H1 (cell line): ENCODE results near the gene MMD.

Experiments
- CTCF ChIP-seq, 3 experiments: IDR thresholded peaks; 1 replicate in 2 of 3; 2 replicates in 1 of 3; pipeline versions ENCODE4 v1.5.1 to v1.6.1; 2011; ENCODE audit warnings: low read length in 3 of 3, mild to moderate bottlenecking in 3 of 3, inconsistent platforms in 2 of 3, low read depth in 1 of 3, moderate library complexity in 1 of 3; ENCODE audit not compliant: insufficient read depth in 1 of 3; ENCODE audit errors: control extremely low read depth in 1 of 3
- EGR1 ChIP-seq: IDR thresholded peaks from 2 replicates; pipeline ENCODE4 v1.6.1; 2011; ENCODE audit warnings: low read depth, low read length, borderline replicate concordance
- KDM5A ChIP-seq: fragments of 200-600 bp; IDR thresholded peaks from 2 replicates; pipeline ENCODE4 v1.7.1; 2012; ENCODE audit warnings: mild to moderate bottlenecking, low read length, inconsistent platforms, mixed read lengths
- POLR2A ChIP-seq, 2 experiments: IDR thresholded peaks; 1 replicate in 1 of 2; 2 replicates in 1 of 2; pipeline ENCODE4 v1.6.1; 2011; ENCODE audit warnings: low read depth in 2 of 2, low read length in 2 of 2, mild to moderate bottlenecking in 2 of 2; ENCODE audit errors: control extremely low read depth in 1 of 2
- POLR2AphosphoS5 ChIP-seq: IDR thresholded peaks from 2 replicates; pipeline ENCODE4 v1.6.1; 2011; ENCODE audit warnings: low read depth, low read length
- SIN3A ChIP-seq, 2 experiments: IDR thresholded peaks in 1 of 2; conservative IDR thresholded peaks in 1 of 2; 2 replicates each; pipeline ENCODE4 v1.6.1; 2011 to 2012; ENCODE audit warnings: low read length in 2 of 2, improper control_type of control experiment in 1 of 2, low read depth in 1 of 2, mild to moderate bottlenecking in 1 of 2

- no peak for TF ChIP-seq CTCF (IDR thresholded peaks at IDR 0.05; ENCODE audit: control extremely low read depth in 1 of 3, insufficient read depth in 1 of 3, low read depth in 1 of 3, low read length in 3 of 3)
- TF ChIP-seq POLR2A (IDR thresholded peaks at IDR 0.05; ENCODE audit: control extremely low read depth in 1 of 2, low read depth in 2 of 2, low read length in 2 of 2) = no peak
- TF ChIP-seq KDM5A = no peak
- TF ChIP-seq SIN3A (conservative IDR thresholded peaks at IDR 0.05 in 1 of 2, IDR thresholded peaks at IDR 0.05 in 1 of 2; ENCODE audit: low read depth in 1 of 2, low read length in 2 of 2) = no peak
- TF ChIP-seq POLR2AphosphoS5 = no peak
- TF ChIP-seq EGR1 = no peak
These were observed 28.7 kb upstream of the MMD start for GRCh38 chr17:55450232-55450825.
